HS-27A (cell line): ENCODE measurements around the gene KRT39.
"Not testable (repeated sequence)": the region's sequence is repeated elsewhere in the genome, so short reads cannot be mapped to it uniquely, and the experiment has no call there.

Experiments used
- DNase-seq: peaks from one replicate; pipeline ENCODE4 v3.0.0-alpha.2; 2012; ENCODE audit warnings: low read depth, missing footprints

KRT39 gene

GRCh38 chr17:40938981-40939380, 27.8 kb downstream of the KRT39 start:
- DNase-seq = no peak

GRCh38 chr17:40937384-40937819, 29.3 kb downstream of the KRT39 start, which contains the start of gene KRT23:
Gene KRT23 (minus strand): TSS chr17:40937646. CDS start chr17:40936603, 1,043 bp downstream.
- no peak for DNase-seq

- DNase-seq = no peak
These were observed 29.8 kb downstream of the KRT39 start for GRCh38 chr17:40936976-40937375.

GRCh38 chr17:40936437-40936971, 30.2 kb downstream of the KRT39 start:
- DNase-seq = no peak

- no peak for DNase-seq
These were observed 31.1 kb downstream of the KRT39 start for GRCh38 chr17:40935624-40936023.

GRCh38 chr17:40932608-40933007, 34.1 kb downstream of the KRT39 start:
- no peak for DNase-seq

- DNase-seq = no peak
These were observed 35.4 kb downstream of the KRT39 start for GRCh38 chr17:40931311-40931710.

GRCh38 chr17:40926341-40926740, 40.4 kb downstream of the KRT39 start:
- DNase-seq = no peak

- no peak for DNase-seq
These were observed 44.5 kb downstream of the KRT39 start for GRCh38 chr17:40922239-40922638.

GRCh38 chr17:40921026-40921425, 45.7 kb downstream of the KRT39 start:
- no peak for DNase-seq

- not testable (repeated sequence) for DNase-seq
These were observed 49.6 kb downstream of the KRT39 start for GRCh38 chr17:40917116-40917515.

GRCh38 chr17:40916366-40916765, 50.4 kb downstream of the KRT39 start:
- no peak for DNase-seq

- no peak for DNase-seq
These were observed 51.0 kb downstream of the KRT39 start for GRCh38 chr17:40915721-40916256.

GRCh38 chr17:40915199-40915661, 51.5 kb downstream of the KRT39 start:
- peak; percentile 59 for DNase-seq

- DNase-seq = no peak
These were observed 52.5 kb downstream of the KRT39 start for GRCh38 chr17:40914075-40914855.

GRCh38 chr17:40912486-40913210, 54.1 kb downstream of the KRT39 start:
- no peak for DNase-seq

- DNase-seq = no peak
These were observed 56.3 kb downstream of the KRT39 start for GRCh38 chr17:40910441-40910841.

- DNase-seq = no peak
These were observed 57.0 kb downstream of the KRT39 start for GRCh38 chr17:40909755-40910154.

- peak; percentile 74 for DNase-seq
These were observed 57.4 kb downstream of the KRT39 start for GRCh38 chr17:40909351-40909750.
